ENCODE data around the gene ERMAP.
"Not testable (repeated sequence)": the region's sequence is repeated elsewhere in the genome, so short reads cannot be mapped to it uniquely, and the experiment has no call there.

Gene ERMAP

GRCh38 chr1:42841440-42842147 lies 24.7 kb downstream of the ERMAP start:
- in situ Hi-C loops (cut with MboI; ENCODE audit: low sequenced_read_pairs): no loop called here

GRCh38 chr1:42844592-42845140 lies 27.7 kb downstream of the ERMAP start:
- in situ Hi-C loops (cut with MboI; ENCODE audit: low sequenced_read_pairs): no loop called here

- in situ Hi-C loops (cut with MboI; ENCODE audit: low sequenced_read_pairs): no loop called here
Measured at GRCh38 chr1:42845193-42845592, 28.3 kb downstream of the ERMAP start.

DNA sequence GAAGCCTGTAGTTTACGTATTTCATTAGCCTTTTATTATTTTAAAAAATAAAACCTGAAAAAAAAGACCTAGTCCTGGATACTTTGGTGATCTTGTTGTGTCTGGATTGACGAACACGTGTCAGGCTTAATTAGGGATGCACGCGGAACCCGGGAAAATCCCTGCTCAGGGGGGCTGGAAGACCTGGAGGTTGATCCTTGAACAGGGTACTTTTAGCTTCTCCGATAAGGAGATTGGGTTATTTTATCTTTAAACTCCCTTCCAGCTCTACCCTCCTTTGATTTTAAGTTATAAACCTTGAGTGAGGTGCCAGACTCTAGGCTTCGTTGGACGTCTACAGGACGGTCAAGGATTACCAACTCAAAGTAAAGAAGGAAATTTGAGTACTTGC lies 28.9 kb downstream of the ERMAP start:
- in situ Hi-C loops (cut with MboI; ENCODE audit: low sequenced_read_pairs): no loop called here

DNA sequence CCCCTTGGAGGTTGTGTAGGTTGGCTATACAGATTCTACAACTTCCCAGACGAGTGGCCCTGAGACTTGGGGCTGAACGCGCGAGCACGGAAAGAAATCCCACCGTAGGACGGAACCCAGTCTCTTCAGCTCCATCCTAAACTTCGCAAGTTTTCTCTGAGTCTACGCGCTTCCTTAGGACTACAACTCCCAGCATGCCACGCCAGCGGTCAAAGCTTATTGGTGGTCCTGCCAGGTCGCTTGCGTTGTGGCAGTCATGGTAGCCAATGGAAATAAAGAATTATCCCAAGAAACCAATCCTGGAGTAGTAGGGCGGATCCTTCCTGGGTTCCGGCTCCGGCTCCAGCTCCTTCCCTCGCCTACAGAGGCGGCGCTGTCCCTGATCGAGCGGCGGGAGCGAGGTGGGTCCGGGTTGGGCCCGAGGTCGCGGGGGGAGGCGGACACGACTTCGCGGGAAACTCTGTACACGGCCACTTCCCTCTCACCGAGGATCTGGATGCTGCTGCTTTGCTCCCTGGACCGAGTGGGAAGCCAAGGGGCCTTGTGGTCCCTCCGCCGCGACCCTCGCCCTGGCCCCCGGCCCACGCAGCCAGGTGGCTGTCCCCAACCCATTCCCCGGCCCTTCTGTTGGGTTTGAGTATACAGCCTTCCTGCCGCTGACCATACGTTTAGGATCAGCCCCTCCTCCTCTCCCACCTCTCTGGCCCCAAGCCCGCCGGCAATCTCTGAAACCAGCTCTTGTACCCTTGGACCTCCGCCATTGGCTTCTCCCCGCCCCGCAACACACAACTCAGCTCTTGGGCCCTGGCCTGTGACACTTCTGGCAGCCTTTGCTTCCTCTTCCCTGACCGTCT lies 29.6 kb downstream of the ERMAP start, which contains the start of gene ZNF691:
TSS of gene ZNF691 (plus strand) at position 357 of the 854 bp plus-strand sequence. CDS start 3,046 bp downstream, outside the sequence.
- in situ Hi-C loops (cut with MboI; ENCODE audit: low sequenced_read_pairs): no loop called here

- in situ Hi-C loops (cut with MboI; ENCODE audit: low sequenced_read_pairs): no loop called here
Measured at GRCh38 chr1:42847111-42847595, 30.2 kb downstream of the ERMAP start.

DNA sequence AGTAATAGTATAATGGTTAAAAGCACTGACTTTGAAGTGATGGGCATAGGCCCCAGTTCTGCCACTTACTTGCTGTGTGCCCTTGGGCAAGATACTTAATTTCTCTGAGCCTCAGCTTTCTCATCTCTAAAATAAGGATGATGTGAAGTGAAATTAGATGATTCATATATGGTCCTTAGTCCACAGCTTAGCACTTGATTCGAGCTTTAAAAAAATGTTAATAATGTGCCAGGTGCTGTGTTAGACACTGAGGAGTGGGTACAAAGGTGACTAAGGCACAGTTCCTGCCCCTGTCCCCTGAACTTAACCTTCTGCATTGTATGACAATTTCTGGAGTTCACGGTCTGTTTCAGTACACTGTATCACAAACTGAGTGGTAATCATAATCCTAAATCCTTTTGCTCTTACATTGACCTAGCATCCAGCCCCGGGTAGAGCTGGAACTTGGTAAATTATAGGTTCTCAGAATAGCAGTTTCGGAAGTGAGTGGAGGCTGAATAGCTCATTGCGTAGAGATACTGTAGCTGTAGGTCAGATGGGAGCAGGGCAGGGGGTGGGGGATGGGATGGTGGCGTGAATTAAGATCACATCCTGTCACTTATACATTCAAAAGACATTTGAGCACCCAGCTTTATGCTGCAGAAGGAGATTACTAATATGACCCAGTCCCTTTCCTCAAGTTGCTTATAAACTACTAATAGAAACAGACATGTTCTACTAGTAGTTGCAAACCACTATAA lies 31.0 kb downstream of the ERMAP start:
- in situ Hi-C loops (cut with MboI; ENCODE audit: low sequenced_read_pairs): no loop called here

- in situ Hi-C loops (cut with MboI; ENCODE audit: low sequenced_read_pairs): no loop called here
Measured at GRCh38 chr1:42848823-42849537, 32.1 kb downstream of the ERMAP start.

DNA sequence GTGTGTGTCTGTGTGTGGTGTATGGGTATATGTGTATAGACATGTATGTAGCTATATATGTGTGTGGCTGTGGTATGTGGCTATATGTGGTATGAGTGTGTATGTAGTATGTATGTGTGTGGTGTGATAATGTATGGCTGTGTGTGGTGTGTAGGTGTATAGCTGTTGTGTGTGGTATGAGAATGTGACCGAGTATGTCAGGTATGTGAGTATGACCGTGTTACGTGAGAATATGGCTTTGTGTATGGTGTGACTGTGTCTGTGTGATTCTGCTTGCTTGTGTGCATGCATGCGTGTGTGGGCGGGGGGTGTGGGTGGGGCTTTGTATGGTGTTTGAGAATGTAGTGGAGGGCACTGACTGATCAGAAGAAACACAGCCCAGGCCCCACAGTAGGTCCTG lies 33.0 kb downstream of the ERMAP start:
- in situ Hi-C loops (cut with MboI; ENCODE audit: low sequenced_read_pairs): no loop called here

- in situ Hi-C loops (cut with MboI; ENCODE audit: low sequenced_read_pairs): no loop called here
Measured at GRCh38 chr1:42851420-42851819, 34.5 kb downstream of the ERMAP start.

GRCh38 chr1:42851960-42852607 lies 35.2 kb downstream of the ERMAP start:
- in situ Hi-C loops (cut with MboI; ENCODE audit: low sequenced_read_pairs): no loop called here

DNA sequence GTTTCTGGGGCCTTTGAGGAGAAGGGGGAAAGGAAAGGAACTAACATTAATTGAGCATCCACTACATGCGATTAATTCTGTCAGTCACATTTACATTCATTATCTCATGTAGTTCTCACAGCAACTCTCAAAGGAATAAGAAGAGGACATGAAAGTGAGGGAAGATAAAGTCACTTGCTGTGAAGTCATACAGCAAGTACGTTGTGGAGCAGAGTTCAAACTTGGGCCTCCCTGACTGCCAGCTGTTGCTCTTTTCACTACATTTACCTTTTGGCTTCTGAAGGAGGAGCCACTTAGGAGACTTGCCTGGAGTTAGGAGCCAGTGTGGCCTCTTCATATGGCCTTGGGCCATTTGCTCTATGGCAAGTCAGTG lies 35.7 kb downstream of the ERMAP start:
- in situ Hi-C loops (cut with MboI; ENCODE audit: low sequenced_read_pairs): no loop called here

DNA sequence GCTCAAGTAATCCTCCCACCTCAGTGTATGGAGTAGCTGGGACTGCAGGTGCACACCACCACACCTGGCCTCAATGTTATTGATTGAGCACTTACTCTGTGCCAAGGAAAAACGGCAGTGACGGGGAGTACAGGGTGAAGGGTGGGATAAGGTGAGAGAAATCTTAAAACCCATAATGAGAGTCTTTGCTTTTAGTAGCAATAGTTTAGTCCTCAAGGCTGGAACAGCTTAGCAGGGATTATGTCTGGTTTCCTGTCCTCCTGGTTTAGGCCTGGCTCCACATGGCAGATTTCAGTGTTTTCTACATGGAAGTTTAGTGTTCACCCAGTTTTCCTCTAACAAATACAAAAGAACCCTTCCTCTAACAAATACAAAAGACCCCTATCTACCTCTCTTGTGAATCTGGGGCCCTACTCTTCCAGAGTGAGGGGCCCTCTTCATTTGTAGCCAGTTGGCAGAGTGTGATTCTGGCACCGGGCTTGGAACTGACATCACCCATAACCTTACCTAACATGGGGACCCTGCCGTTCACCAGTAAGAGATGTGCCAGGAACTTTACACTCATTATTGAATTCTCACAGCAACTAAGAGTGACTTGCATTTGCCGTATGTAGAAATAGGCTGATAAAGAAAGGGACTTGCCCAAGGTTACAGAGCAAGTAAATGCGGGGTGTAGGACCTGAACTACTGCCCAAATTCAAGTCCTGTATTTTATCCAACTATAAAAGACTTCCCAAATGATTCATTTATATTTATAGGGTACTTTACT lies 36.4 kb downstream of the ERMAP start:
- in situ Hi-C loops (cut with MboI; ENCODE audit: low sequenced_read_pairs): no loop called here

DNA sequence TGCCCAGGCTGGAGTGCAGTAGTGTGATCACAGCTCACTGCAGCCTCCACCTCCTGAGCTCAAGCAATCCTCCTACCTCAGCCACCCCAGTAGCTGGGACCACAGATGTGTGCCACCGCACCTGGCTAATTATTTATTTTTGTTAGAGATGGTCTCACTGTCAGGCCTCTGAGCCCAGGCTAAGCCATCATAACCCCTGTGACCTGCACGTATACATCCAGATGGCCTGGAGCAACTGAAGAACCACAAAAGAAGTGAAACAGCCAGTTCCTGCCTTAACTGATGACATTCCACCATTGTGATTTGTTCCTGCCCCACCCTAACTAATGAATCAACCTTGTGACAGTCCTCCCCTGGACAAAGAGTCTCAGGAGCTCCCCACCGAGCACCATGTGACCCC lies 39.6 kb downstream of the ERMAP start:
- in situ Hi-C loops (cut with MboI; ENCODE audit: low sequenced_read_pairs): not testable (repeated sequence)

- in situ Hi-C loops (cut with MboI; ENCODE audit: low sequenced_read_pairs): not testable (repeated sequence)
Measured at GRCh38 chr1:42859366-42859765, 42.4 kb downstream of the ERMAP start.

- in situ Hi-C loops (cut with MboI; ENCODE audit: low sequenced_read_pairs): no loop called here
Measured at GRCh38 chr1:42860339-42861013, 43.6 kb downstream of the ERMAP start.

GRCh38 chr1:42861014-42861399 lies 44.1 kb downstream of the ERMAP start:
- in situ Hi-C loops (cut with MboI; ENCODE audit: low sequenced_read_pairs): no loop called here

DNA sequence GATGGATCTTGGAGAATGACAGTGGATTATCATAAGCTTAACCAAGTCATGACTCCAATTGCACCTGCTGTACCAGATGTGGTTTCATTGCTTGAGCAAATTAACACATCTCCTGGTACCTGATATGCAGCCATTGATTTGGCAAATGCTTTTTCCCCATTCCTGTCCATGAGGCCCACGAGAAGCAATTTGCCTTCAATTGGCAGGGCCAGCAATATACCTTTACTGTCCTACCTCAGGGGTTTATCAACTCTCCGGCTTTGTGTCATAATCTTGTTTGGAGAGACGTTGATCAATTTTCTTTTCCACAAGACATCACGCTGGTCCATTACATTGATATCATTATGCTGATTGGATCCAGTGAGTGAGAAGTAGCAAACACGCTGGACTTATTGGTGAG lies 49.6 kb downstream of the ERMAP start:
- in situ Hi-C loops (cut with MboI; ENCODE audit: low sequenced_read_pairs): no loop called here

GRCh38 chr1:42868466-42868865 lies 51.5 kb downstream of the ERMAP start:
- in situ Hi-C loops (cut with MboI; ENCODE audit: low sequenced_read_pairs): not testable (repeated sequence)
